ENCODE measurements around the gene NIF3L1.

Gene NIF3L1

DNA sequence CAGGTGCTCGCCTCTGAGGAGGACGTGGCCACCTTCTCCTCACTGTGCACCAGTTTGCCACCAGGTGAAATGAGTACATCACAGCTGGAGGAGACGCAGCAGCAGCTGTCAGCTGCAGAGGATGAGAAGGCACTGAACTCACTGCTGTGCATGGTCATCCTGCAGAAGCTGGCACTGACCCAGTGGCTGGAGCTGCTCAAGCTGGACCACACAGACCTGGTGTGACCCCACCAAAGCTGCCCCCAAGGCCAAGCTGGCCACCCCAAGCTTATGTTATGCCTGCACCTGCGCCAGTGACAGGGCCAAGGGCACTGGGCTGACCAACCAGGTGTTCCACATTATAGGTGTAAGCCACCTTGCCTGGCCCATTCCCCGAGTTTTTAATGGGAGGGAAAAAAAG is 44.0 kb upstream of the NIF3L1 start:
- no peaks in the 10 kb centered on the region for H3K36me3 ChIP-seq (replicated peaks; ENCODE audit: insufficient read depth, low read length)
- no peak overlapping the region for H3K4me3 ChIP-seq (ENCODE audit: low read length)
- H3K79me2 ChIP-seq (ENCODE audit: low read length) = no peaks in the 10 kb centered on the region
- no peaks in the 10 kb centered on the region; the same call in 1 of the 2 replicates for H3F3A ChIP-seq (ENCODE audit: insufficient read depth, low read length)
- no peaks in the 10 kb centered on the region for H3K9me3 ChIP-seq (replicated peaks; ENCODE audit: insufficient read depth, low read length)
- H2AFZ ChIP-seq (ENCODE audit: low read length) = no peak overlapping the region
- TF ChIP-seq, protein P1, sequence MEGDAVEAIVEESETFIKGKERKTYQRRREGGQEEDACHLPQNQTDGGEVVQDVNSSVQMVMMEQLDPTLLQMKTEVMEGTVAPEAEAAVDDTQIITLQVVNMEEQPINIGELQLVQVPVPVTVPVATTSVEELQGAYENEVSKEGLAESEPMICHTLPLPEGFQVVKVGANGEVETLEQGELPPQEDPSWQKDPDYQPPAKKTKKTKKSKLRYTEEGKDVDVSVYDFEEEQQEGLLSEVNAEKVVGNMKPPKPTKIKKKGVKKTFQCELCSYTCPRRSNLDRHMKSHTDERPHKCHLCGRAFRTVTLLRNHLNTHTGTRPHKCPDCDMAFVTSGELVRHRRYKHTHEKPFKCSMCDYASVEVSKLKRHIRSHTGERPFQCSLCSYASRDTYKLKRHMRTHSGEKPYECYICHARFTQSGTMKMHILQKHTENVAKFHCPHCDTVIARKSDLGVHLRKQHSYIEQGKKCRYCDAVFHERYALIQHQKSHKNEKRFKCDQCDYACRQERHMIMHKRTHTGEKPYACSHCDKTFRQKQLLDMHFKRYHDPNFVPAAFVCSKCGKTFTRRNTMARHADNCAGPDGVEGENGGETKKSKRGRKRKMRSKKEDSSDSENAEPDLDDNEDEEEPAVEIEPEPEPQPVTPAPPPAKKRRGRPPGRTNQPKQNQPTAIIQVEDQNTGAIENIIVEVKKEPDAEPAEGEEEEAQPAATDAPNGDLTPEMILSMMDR (IDR thresholded peaks at IDR 0.05; ENCODE audit: low read length) = no peak
- TF ChIP-seq EZH2phosphoT487 (IDR thresholded peaks at IDR 0.05; ENCODE audit: low read length) = no peak
- no peak for TF ChIP-seq EZH2 (optimal IDR thresholded peaks at IDR 0.05; ENCODE audit: low read depth, low read length)
- H3K4me2 ChIP-seq (ENCODE audit: low read depth, low read length) = no peak overlapping the region
- H4K20me1 ChIP-seq (ENCODE audit: insufficient read depth, low read length) = no peaks in the 10 kb centered on the region
- H3K27ac ChIP-seq (ENCODE audit: low read length) = no peak overlapping the region
- H3K9ac ChIP-seq (ENCODE audit: low read length) = no peak overlapping the region
- no peaks in the 10 kb centered on the region for H3K4me1 ChIP-seq (ENCODE audit: low read length)
- no peaks in the 10 kb centered on the region for H3K9me2 ChIP-seq (replicated peaks; ENCODE audit: insufficient read depth, low read length)
- DNase-seq = no peak
- H3K27me3 ChIP-seq (replicated peaks; ENCODE audit: insufficient read depth, low read length) = no peaks in the 10 kb centered on the region

DNA sequence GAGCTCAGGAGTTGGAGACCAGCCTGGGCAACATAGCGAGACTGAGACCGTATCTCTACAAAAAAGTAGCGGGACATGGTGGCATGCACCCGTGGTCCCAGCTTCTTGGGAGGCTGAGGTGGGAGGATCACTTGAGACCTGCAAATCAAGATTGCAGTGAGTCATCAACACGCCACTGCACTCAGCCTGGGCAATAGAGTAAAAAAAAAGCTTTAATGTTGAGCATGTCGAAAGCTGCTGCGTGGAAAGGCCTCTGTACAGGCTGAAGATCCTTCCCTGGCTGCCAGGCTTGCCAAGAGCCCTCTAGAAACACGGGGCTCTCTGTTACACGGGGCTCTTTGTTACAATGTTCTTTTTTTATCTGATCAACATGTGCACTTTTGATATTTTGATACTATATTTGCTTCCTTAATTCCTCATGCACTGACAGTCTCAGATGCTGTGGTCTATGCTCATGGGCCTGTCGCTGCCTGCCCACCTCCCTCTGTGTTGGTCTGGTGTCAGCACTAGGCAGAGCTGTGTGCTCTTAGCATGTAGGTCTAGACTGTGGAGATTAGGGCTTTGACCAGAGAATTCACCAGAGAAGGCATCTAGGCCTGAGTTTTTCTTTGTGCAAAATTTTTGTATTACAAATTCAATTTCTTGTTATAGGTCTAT is 43.4 kb upstream of the NIF3L1 start:
- Histone ChIP-seq H3K9ac (ENCODE audit: low read length) (no peak overlapping the region), H4K20me1 (ENCODE audit: insufficient read depth, low read length) (no peaks in the 10 kb centered on the region), H3K4me3 (ENCODE audit: low read length) (no peak overlapping the region), H3K4me1 (ENCODE audit: low read length) (no peaks in the 10 kb centered on the region), H3F3A (ENCODE audit: insufficient read depth, low read length) (peaks cover 5% of the 10 kb centered on the region; the same call in 1 of the 2 replicates), H3K36me3 (replicated peaks; ENCODE audit: insufficient read depth, low read length) (no peaks in the 10 kb centered on the region), H3K27ac (ENCODE audit: low read length) (no peak overlapping the region), H3K4me2 (ENCODE audit: low read depth, low read length) (no peak overlapping the region), H3K9me2 (replicated peaks; ENCODE audit: insufficient read depth, low read length) (no peaks in the 10 kb centered on the region), H2AFZ (ENCODE audit: low read length) (no peak overlapping the region), H3K79me2 (ENCODE audit: low read length) (no peaks in the 10 kb centered on the region), H3K27me3 (replicated peaks; ENCODE audit: insufficient read depth, low read length) (no peaks in the 10 kb centered on the region), H3K9me3 (replicated peaks; ENCODE audit: insufficient read depth, low read length) (no peaks in the 10 kb centered on the region)
- no peak for DNase-seq
- TF ChIP-seq, protein P1 (IDR thresholded peaks at IDR 0.05; ENCODE audit: low read length) = no peak
- TF ChIP-seq EZH2phosphoT487 (IDR thresholded peaks at IDR 0.05; ENCODE audit: low read length) = no peak
- no peak for TF ChIP-seq EZH2 (optimal IDR thresholded peaks at IDR 0.05; ENCODE audit: low read depth, low read length)

DNA sequence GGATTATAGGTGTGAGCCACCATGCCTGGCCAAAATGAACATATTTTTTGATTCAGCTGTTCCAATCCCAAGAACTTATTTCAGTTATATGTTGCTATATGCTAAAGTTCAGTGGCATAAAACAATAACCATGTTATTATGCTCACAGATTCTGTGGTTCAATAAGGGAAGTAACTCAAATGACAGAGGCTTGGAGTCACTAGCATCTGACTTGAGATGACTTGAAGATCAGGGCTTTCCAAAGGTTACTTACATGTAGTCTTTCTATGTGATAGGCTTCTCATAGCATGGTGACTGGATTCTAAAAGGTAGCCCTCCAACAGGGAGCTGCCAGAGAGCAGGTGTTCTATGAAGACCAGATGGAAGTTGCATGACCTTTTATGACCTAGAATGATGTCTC is 41.9 kb upstream of the NIF3L1 start:
- Histone ChIP-seq H3K36me3 (replicated peaks; ENCODE audit: insufficient read depth, low read length) (0 out of 2 replicates have a peak, but pooled peaks cover 2% of the 10 kb centered on the region), H3K9ac (ENCODE audit: low read length) (no peak overlapping the region), H3F3A (ENCODE audit: insufficient read depth, low read length) (peaks cover 19% of the 10 kb centered on the region), H3K4me3 (ENCODE audit: low read length) (no peak overlapping the region), H3K4me1 (ENCODE audit: low read length) (no peaks in the 10 kb centered on the region), H3K9me3 (replicated peaks; ENCODE audit: insufficient read depth, low read length) (no peaks in the 10 kb centered on the region), H3K27me3 (replicated peaks; ENCODE audit: insufficient read depth, low read length) (no peaks in the 10 kb centered on the region), H3K79me2 (ENCODE audit: low read length) (no peaks in the 10 kb centered on the region), H2AFZ (ENCODE audit: low read length) (no peak overlapping the region), H3K9me2 (replicated peaks; ENCODE audit: insufficient read depth, low read length) (no peaks in the 10 kb centered on the region), H4K20me1 (ENCODE audit: insufficient read depth, low read length) (no peaks in the 10 kb centered on the region), H3K27ac (ENCODE audit: low read length) (no peak overlapping the region), H3K4me2 (ENCODE audit: low read depth, low read length) (no peak overlapping the region)
- TF ChIP-seq, protein P1 (IDR thresholded peaks at IDR 0.05; ENCODE audit: low read length) = no peak
- TF ChIP-seq EZH2phosphoT487 (IDR thresholded peaks at IDR 0.05; ENCODE audit: low read length) (no peak), EZH2 (optimal IDR thresholded peaks at IDR 0.05; ENCODE audit: low read depth, low read length) (no peak)
- DNase-seq = no peak
